NCI-H187 treated with DMSO at 0.1 percent for 48 hours (cell line): ENCODE measurements around the gene TMEM109.

Experiments used
- DNase-seq: peaks from one replicate; lab custom pipeline; 2025; lab: John Stamatoyannopoulos, UW

The TMEM109 gene

DNA sequence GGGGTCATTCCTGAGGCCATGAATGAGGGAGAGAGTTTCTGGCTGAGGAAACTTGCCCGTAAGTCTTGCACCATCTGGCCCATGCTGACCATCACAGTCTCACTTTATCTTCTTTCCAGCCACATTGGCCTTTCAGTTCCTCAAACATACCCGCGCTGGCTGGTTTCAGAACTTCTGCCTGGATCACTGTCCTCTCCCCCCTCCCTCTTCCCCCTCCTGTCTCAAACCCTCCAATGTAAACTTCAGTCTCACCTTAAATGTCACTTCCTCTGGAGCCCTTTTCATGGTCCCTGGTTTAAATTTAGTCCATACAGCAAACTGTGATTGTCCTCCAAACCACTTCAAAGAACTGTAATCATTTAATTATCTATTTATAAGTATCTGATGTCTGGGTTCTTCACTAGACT is 3.7 kb upstream of the TMEM109 start:
- DNase-seq, result no peak

GRCh38 chr11:60910711-60911380 is 3.1 kb upstream of the TMEM109 start:
- DNase-seq, result no peak

GRCh38 chr11:60912223-60912850 is 1.6 kb upstream of the TMEM109 start:
- no peak for DNase-seq

DNA sequence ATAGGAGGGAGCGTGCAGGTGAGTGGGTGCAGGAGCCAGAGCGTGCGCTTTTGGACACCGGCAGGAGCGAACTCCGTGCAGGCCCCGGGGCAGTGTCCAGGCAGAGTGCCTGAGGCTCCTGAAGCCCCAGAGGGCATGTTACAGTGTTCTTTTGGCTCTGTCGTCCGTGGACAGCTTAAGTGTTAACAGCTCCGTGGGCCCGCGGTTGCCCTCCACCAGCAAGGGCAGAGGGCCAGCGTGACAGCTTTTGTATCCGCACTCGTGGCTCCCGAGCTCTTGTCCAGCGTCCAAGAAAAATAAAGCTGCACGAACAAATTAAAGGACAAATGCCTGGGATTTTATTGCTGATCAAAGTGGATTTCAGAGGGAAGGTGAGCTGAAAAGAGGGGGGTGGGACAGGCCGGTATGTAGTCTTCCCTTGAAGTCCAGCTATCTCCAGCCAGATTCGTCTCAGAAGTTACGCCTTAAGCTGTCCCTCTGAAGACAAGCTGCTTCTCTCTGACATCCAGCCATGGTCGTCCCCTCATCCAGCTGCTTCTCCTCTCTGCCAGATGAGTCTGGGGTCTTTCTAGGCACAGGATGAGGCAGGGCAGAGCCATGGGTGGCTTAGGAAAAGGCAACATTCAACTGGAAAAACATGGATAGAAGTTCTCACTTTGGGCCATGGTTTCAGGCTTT is 968 bp upstream of the TMEM109 start:
- DNase-seq, result no peak

- DNase-seq, result no peak
Measured at GRCh38 chr11:60914633-60915247, 782 bp downstream of the TMEM109 start.

DNA sequence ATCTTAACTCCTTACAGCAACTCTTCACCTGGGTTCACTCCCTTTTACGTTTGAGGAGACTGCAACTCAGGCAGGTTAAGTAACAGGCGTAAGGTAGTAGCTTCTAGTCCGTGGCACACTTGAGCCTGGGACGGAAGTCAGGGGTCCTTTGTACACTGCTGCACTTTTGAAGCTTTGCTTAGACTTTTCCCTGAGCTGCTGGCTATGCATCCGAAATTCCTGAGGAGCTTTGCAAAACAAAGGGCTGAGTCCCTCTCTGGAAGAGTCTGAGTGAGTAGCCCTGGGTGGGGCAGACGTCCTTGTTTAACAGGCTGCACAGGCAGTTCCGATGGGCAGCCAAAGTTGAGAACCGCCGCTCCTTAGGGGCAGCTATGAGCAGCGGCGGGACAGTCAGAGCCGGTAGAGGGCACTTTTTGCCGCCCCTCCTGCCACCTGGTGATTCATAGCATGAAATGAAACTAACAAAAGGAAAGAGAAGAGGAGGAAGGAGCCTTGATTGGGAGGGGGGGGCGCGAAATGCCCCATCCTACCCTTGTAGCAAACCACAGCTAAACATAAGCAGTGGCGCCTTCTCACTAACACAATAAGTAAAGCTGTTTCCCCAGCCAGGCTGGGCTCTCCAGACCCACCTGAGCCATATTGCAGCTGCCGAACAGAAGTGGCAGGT is 1.4 kb downstream of the TMEM109 start:
- DNase-seq, result no peak

DNA sequence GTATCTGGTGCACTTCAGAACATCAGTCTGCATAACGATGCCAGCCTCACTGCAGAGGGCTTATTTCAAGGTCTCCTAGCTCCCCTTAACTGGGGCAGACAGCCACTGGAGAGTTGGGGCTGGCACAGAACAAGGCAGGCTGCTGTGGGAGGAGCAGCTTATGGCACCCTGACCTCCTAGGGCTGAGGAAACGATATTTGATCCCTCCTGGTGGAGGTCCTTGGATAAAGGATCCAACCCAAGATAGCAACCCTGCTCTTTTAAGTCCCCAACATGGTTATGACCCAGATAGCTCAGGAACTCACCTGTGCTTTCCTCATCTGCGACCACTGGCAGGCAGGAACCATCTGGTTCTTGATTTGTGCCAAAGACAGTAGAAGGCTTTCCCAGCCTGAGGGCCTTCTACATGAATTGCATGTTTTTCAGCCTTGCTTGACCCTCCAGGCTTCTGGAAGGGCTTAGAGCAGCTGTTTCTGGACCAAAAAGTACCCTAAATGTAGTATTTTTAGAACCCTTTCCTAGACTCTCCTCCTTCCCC is 2.8 kb downstream of the TMEM109 start:
- DNase-seq, result no peak

GRCh38 chr11:60917267-60917666 is 3.3 kb downstream of the TMEM109 start:
- no peak for DNase-seq

GRCh38 chr11:60918251-60918938 is 4.4 kb downstream of the TMEM109 start:
- no peak for DNase-seq

GRCh38 chr11:60918939-60919265 is 4.9 kb downstream of the TMEM109 start:
- no peak for DNase-seq

DNA sequence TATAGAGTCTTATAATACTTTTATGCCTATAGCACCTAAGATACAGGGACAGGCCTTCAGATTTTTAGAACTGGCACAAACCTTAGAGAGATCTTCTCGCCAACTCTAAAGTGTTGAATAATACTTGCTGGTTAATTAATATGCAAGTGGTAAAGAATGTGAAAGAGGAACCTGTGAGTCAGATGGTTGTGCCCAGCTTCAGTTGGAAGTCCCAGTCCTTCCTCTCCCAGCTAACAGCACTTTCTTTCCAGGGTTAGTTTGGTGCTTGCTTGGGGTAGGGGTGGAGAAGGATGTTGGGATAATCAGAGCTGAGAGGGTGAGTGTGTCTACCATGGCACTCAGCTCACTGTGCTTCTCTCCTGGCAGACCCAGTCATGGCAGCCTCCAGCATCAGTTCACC is 5.4 kb downstream of the TMEM109 start:
- no peak for DNase-seq

- DNase-seq, result no peak
Measured at GRCh38 chr11:60919956-60920355, 6.0 kb downstream of the TMEM109 start.

DNA sequence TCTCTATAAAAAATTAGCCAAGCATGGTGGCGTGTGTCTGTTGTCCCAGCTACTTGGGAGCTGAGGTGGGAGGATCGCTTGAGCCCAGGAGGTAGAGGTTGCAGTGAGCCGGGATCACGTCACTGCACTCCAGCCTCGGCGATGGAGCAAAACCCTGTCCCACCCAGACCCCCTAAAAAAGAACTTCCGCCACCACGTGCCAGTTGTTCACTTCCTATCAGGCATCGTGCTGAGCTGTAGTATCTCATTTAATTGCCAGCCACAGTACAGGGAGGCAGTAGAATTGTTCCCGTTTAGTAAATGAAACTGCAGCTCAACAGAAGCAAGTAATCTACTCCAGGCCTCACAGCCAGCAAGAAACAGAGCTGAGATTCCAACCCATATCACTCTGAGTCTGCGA is 7.3 kb downstream of the TMEM109 start:
- no peak for DNase-seq

- no peak for DNase-seq
Measured at GRCh38 chr11:60921777-60922335, 7.9 kb downstream of the TMEM109 start.

GRCh38 chr11:60922906-60923305 is 8.9 kb downstream of the TMEM109 start:
- DNase-seq, result no peak

- no peak for DNase-seq
Measured at GRCh38 chr11:60923326-60923725, 9.4 kb downstream of the TMEM109 start.

DNA sequence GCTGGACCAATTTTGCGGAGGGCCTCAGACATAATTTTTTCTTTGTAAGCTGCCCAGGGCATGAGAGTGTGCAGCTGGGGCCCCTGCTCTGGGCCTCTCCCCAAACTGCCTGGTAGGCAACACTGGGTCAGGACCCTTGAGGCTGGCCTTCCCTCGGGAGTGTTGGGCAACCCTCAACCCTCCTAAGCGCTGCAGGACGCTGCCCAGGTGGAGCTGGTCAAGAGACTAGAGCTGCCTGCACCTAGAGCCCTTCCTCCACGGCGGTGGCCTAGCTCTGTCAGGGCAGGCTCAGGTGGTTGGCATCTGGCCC is 9.8 kb downstream of the TMEM109 start:
- DNase-seq, result no peak

DNA sequence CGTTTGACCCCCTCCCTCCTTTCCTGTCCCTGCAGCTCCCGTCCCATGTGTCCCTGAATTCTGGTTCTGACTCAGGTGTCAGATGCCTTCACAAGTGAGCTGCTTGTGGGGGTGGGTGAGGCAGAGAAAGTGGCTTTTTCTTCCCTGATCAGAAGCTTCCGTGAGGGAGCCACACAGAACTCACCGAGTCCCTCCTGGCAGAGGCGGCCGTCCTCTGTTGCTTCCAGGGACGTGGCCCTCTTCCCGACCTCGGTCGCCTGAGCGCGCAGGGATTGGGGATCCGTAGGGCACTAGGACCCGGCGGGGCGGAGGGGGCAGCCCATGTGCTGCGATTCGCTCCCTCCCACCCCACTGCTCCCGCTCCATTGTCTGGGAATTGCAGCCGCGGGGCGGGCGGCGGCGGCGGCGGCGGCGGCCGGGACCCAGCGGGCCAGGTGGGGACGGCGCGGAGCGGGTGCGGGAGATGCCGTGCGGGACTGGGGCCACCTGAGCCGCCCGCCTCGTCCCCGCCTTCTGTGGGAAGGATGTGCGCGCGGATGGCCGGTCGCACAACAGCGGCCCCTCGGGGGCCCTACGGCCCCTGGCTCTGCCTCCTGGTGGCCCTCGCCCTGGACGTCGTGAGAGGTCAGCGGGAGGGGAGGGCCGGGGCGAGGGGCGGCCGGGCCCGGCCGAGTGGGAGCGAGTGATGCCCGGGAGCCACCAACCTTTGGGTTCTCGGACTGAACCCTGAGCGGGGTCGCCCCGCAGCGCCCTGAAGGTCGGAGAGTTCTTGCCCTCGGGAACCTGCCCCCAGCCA is 10.3 kb downstream of the TMEM109 start, which contains the start of gene TMEM132A:
Gene TMEM132A, plus strand, starts transcription at position 351 of the 796 bp plus-strand sequence. Its CDS starts 174 bp downstream, at position 525.
- DNase-seq, result peak; percentile 21

DNA sequence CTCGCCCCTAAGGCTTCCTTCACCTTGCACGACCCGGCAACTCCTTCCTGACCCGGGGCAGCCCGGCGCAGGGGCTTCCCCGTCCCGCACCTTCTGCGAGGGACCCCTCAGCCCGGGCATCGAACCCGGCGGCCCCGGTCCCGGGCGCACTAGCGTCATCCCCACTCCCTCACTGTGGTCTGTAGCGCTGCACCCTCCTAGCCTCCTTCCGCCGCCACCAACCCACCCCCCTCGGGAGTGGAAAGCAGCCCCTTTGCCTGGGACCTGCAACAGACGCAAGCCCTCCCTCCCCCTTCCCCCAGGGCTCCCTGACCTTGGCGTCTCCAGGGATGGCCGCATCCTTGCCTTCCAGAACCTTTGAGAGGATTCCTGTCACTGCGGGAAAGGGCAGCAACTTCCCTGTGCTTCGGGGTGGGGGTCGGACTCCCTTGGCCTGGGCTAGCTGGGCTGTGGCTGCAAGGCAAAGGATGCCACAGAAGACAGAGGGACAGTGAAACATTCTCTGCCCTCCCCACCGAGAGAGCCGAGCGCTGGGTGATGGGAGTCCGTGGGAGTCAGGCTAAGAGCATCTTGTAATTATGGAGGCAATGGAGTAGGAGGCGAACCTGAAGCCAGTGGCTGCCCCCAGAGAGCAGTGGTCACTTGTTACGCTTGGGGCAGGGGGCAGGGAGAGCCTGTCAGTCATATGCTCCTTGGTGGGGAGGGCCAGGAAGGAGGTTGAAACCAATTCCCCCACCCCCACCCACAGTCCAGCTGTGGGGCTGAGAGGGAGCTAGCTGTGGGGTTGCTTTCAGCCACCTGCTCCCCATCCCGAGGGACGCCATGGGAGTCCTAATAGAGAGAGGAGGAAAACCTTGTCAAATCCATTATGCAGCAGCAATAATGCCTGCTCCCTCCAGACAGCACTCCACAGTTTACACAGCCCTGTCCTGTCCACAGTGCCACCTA is 11.2 kb downstream of the TMEM109 start:
- no peak for DNase-seq
